Fibroblast of mammary gland (primary cell): Measurements from ENCODE around the gene LEMD3.

ENCODE experiments used
- DNase-seq: peaks from one replicate; pipeline ENCODE4 v3.0.0-alpha.2; 2010; ENCODE audit warnings: low read depth
- H3K4me3 ChIP-seq: 2 replicates; pipeline ENCODE4 v1.5.1; 2011; ENCODE audit warnings: low read depth, mild to moderate bottlenecking, low read length, moderate library complexity; ENCODE audit not compliant: control insufficient read depth
- CTCF ChIP-seq: conservative IDR thresholded peaks from 2 replicates; pipeline ENCODE4 v1.5.1; 2011; ENCODE audit warnings: low read depth, low read length, inconsistent platforms; ENCODE audit not compliant: control insufficient read depth, insufficient read depth

The LEMD3 gene

GRCh38 chr12:65184176-65184857 lies 14.9 kb downstream of the LEMD3 start:
- TF ChIP-seq CTCF, result no peak
- no peak overlapping the region for H3K4me3 ChIP-seq
- DNase-seq, result no peak

GRCh38 chr12:65184858-65185229 lies 15.5 kb downstream of the LEMD3 start:
- H3K4me3 ChIP-seq, result no peak overlapping the region
- TF ChIP-seq CTCF, result no peak
- no peak for DNase-seq

GRCh38 chr12:65187665-65188064 lies 18.3 kb downstream of the LEMD3 start:
- no peak for TF ChIP-seq CTCF
- no peak for DNase-seq
- no peak overlapping the region for H3K4me3 ChIP-seq

- no peak for TF ChIP-seq CTCF
- DNase-seq, result no peak
- H3K4me3 ChIP-seq, result no peak overlapping the region
Measured at GRCh38 chr12:65188179-65188701, 18.9 kb downstream of the LEMD3 start.

GRCh38 chr12:65189028-65189718 lies 19.8 kb downstream of the LEMD3 start:
- TF ChIP-seq CTCF, result no peak
- no peak overlapping the region for H3K4me3 ChIP-seq
- no peak for DNase-seq

- TF ChIP-seq CTCF, result no peak
- no peak overlapping the region for H3K4me3 ChIP-seq
- no peak for DNase-seq
Measured at GRCh38 chr12:65192963-65193516, 23.7 kb downstream of the LEMD3 start.
